Lung (tissue), 12 donors: Measurements from ENCODE around the gene PLEKHF1. TPM values are rescaled to one million over a fixed set of nuclear protein-coding genes. Genes with fewer than 3 reads are reported as not detected.

Source experiments
- ATAC-seq: fragments of 200-7000 bp; cut with Tn5 transposase; one replicate; pipeline ENCODE4 v1.9.1; 2020; ENCODE audit warnings: moderate number of reproducible peaks; ENCODE audit not compliant: insufficient read depth, low FRiP score
- DNase-seq, 3 donors: peaks; one replicate each; pipeline ENCODE4 v3.0.0-alpha.2; 2013 to 2017
- H3K27ac ChIP-seq, 2 donors: one replicate each; pipeline ENCODE4 v1.5.1; 2013; ENCODE audit warnings: mild to moderate bottlenecking in 2 of 2, moderate library complexity in 2 of 2, control low read depth in 1 of 2, inconsistent platforms in 1 of 2, low read depth in 1 of 2, low read length in 1 of 2
- H3K27me3 ChIP-seq, 3 donors: one replicate each; pipeline ENCODE4 v1.5.1; 2013; ENCODE audit warnings: low read length in 2 of 3; ENCODE audit not compliant: control insufficient read depth in 3 of 3, insufficient read depth in 3 of 3
- H3K36me3 ChIP-seq, 4 donors: one replicate each; pipeline ENCODE4 v1.5.1; 2013; ENCODE audit warnings: low read length in 4 of 4, mild to moderate bottlenecking in 1 of 4, moderate library complexity in 1 of 4; ENCODE audit not compliant: control insufficient read depth in 4 of 4, insufficient read depth in 4 of 4
- H3K4me1 ChIP-seq, 5 donors: one replicate each; pipeline ENCODE4 v1.5.1; 2013; ENCODE audit warnings: low read length in 5 of 5, mild to moderate bottlenecking in 2 of 5, moderate library complexity in 1 of 5; ENCODE audit not compliant: control insufficient read depth in 5 of 5, insufficient read depth in 5 of 5
- H3K4me3 ChIP-seq: one replicate; pipeline ENCODE4 v1.5.1; 2013; ENCODE audit warnings: mild to moderate bottlenecking, control low read depth, moderate library complexity
- H3K9ac ChIP-seq, 2 donors: one replicate each; pipeline ENCODE4 v1.5.1; 2013; ENCODE audit warnings: low read length in 2 of 2, control low read depth in 1 of 2; ENCODE audit not compliant: insufficient read depth in 1 of 2
- H3K9me3 ChIP-seq, 4 donors: one replicate each; pipeline ENCODE4 v1.5.1; 2013; ENCODE audit warnings: low read length in 3 of 4, mild to moderate bottlenecking in 1 of 4, moderate library complexity in 1 of 4; ENCODE audit not compliant: control insufficient read depth in 4 of 4, insufficient read depth in 3 of 4
- CTCF ChIP-seq: IDR thresholded peaks from 2 replicates; pipeline ENCODE4 v1.5.1; 2012; ENCODE audit warnings: mild to moderate bottlenecking; ENCODE audit errors: control extremely low read depth, extremely low read depth
- WGBS, 2 donors: extraction: QIAGEN DNeasy Blood & Tissue Kit; methylation state at CpG; one replicate each; pipeline ENCODE4 v1.1.7; 2013; 5-methylcytosine and 5-hydroxymethylcytosine counted together
- polyA plus RNA-seq, 2 donors: library from polyadenylated mRNA; stranded (reverse); fragments of 200-250 nt; gene quantifications; one replicate each; pipeline ENCODE4 v1.2.1, GENCODE V29; 2013
- total RNA-seq, 2 donors: library from RNA; depleted of rRNA in 1 of 2; stranded (reverse); fragments of >200 nt in 1 of 2; gene quantifications; one replicate each; pipeline ENCODE4 v1.2.1, GENCODE V29; 2014 to 2021
- donor health status: control.
- donor health status: control.
- donor health status: Bipolar disorder and iron deficiency.
- donor health status: healthy.
- donor health status: DM: yes; HTN: yes; CAD: no.

The PLEKHF1 gene
- total and polyA plus RNA-seq, 4 donors, result 5.7 to 13.2 (median 10.4) TPM

GRCh38 chr19:29636553-29637360 lies 28.5 kb upstream of the PLEKHF1 start:
- no peak for TF ChIP-seq CTCF
- no peak for DNase-seq
- Histone ChIP-seq H3K4me3 (no peak overlapping the region), H3K36me3 (no peaks in the 10 kb centered on the region), H3K27ac (no peak overlapping the region), H3K4me1 (no peaks in the 10 kb centered on the region), H3K9ac (no peak overlapping the region), H3K9me3 (no peaks in the 10 kb centered on the region), H3K27me3 (peaks cover 0 to 3% (median 0%) of the 10 kb centered on the region in 3 donors)
- no peak for ATAC-seq
- whole genome bisulfite sequencing, 2 donors, result 65 to 77% methylated on average over 12 of the region's 12 CpGs

- 88 to 96% methylated on average over 8 of the region's 8 CpGs for WGBS, 2 donors
- ATAC-seq, result no peak
- TF ChIP-seq CTCF, result no peak
- H3K36me3 ChIP-seq, result no peaks in the 10 kb centered on the region
- H3K4me1 ChIP-seq, result no peaks in the 10 kb centered on the region
- peaks cover 0 to 3% (median 0%) of the 10 kb centered on the region in 3 donors for H3K27me3 ChIP-seq
- no peak for DNase-seq
- no peak overlapping the region for H3K4me3 ChIP-seq
- H3K9ac ChIP-seq, result no peak overlapping the region
- no peak overlapping the region for H3K27ac ChIP-seq
- no peaks in the 10 kb centered on the region for H3K9me3 ChIP-seq
These were observed 26.2 kb upstream of the PLEKHF1 start for GRCh38 chr19:29639086-29639485.

GRCh38 chr19:29640231-29640630 lies 25.0 kb upstream of the PLEKHF1 start:
- H3K27me3 ChIP-seq, result peaks cover 0 to 2% (median 0%) of the 10 kb centered on the region in 3 donors
- DNase-seq, result no peak

More at GRCh38 chr19:29640231-29640630, 25.0 kb upstream of the PLEKHF1 start:
- peaks cover 0 to 2% (median 0%) of the 10 kb centered on the region in 5 donors for H3K4me1 ChIP-seq
- no peak overlapping the region for H3K9ac ChIP-seq
- 88 to 94% methylated on average over 12 of the region's 12 CpGs for WGBS, 2 donors
- H3K36me3 ChIP-seq, result no peaks in the 10 kb centered on the region
- no peak overlapping the region for H3K4me3 ChIP-seq
- TF ChIP-seq CTCF, result no peak
- ATAC-seq, result no peak
- no peak overlapping the region for H3K27ac ChIP-seq
- H3K9me3 ChIP-seq, result no peaks in the 10 kb centered on the region
